Activated CD8-positive, alpha-beta memory T cell treated with anti-CD3 and anti-CD28 coated beads for 4 hours (primary cell): Measurements from ENCODE around the gene PET100.
A peak's percentile ranks its signal among the peaks of the same experiment; 100 is the strongest.

Experiments
- DNase-seq, 2 donors: peaks; one replicate each; pipeline ENCODE4 v3.0.0-alpha.2; 2020; ENCODE audit warnings: low read depth in 2 of 2

PET100 gene

DNA sequence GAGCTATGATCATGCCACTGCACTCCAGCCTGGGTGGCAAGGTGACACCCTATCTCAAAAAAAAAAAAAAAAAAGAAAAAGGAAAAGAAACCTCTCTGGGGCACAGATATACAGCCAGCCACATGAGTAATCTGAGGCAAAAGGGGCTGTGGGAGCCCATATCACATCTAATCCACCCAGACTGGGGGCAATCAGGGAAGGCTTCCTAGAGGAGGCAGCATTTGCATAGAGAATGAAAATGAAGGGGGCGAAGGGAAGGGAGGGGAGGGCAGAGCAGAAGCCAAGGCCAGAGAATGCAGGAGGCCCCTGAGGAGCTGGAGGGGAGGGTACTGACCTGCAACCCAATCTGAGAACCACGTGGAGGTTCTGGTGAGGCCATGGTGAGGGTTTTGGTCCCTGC lies 20.6 kb downstream of the PET100 start:
- DNase-seq: no peak

DNA sequence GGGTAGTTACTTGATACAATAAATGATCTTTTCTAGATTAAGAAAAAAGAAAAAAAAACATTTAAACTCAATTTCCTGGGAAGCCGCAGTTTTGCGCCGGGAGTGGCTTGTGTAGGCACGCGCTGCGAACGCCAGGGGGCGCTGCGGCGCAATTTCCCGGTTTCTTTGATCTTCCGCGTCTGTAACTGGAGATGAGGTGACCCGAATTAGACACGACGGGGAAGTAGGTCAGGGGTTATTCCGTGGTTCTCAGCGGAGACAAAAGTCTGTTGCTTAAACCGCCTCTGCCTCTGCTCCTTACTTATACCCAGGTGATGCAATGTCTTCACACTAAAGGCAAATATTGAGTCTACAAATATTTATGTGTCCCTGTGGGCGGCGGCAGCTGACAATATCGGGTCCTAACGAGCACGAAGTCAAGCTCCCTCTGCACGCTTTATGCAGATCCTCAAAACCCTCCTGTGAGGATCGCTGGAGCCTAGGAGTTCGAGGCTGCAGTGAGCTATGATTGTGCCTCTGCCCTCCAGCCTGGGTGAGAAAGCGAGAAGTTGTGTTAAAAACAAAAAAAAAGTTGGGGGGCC lies 22.6 kb downstream of the PET100 start:
- DNase-seq: peak; percentile 67 to 80

DNA sequence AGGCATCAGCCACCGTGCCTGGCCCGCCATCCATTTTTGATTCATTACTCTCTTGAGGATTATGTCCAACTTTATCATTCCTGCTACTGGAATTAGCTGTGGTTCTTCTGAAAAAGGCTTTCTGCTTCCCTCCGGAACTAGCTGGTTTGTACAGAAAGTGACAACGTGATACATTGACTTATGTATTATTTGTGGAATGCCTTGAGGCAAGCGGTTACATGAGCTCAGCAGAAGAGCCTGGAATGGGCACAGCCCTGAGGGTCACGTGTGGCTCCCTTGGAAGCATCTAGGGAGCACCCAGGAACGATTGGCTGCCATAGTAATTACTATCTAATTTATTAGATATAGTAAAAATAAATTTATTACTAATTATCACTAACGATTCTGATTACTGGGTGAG lies 24.8 kb downstream of the PET100 start:
- no peak for DNase-seq

- DNase-seq: no peak
Observed at GRCh38 chr19:7655581-7655980, 26.0 kb downstream of the PET100 start.

DNA sequence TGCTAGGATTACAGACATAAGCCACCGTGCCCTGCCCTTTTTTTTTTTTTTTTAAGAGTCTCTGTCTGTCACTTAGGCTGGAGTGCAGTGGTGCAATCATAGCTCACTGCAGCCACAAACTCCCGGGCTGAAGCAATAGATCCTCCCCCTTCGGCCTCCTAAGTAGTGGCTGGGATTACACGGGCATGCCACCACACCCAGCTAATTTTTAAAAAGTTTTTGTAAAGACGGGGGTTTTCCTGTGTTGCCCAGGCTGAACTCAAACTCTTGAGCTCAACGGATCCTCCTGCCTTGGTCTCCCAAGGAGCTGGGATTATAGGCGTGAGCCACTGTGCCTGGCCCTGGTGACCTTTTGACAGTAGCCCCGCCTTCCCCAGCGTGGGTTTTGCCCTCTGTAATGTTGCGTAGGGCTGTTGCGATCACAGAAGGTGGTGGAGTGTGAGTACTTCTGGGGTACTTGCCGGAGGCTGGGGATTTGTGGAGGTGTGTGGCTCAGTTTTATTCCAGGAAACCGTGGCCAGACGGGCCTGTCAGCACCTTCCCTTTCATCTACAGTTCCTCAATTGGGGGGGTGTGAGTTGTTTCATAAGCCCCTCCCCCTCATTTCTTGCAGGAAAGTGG lies 27.6 kb downstream of the PET100 start:
- DNase-seq: no peak

DNA sequence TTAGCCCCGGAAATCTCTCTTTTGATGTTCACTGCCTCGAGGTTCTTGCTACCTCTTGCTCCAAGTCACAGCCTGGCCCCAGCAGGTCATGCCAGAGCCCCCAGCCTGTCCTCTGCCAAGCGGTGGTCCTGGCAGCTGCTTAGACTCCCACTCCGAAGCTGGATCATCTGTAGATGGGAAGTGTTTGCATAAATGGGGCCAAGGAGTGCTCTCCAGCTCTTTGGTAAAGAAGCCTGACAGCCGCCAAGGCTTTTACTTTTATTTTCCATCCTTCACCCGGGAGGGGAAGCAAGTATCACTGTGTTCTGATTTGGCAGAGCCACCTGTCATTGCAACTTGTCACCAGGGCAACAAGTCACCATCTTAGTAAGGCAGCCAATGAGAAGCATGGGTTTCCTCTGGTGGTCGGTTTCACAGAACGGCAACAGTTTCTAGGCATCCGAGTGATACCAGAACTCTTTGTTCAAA lies 28.7 kb downstream of the PET100 start:
- no peak for DNase-seq

DNA sequence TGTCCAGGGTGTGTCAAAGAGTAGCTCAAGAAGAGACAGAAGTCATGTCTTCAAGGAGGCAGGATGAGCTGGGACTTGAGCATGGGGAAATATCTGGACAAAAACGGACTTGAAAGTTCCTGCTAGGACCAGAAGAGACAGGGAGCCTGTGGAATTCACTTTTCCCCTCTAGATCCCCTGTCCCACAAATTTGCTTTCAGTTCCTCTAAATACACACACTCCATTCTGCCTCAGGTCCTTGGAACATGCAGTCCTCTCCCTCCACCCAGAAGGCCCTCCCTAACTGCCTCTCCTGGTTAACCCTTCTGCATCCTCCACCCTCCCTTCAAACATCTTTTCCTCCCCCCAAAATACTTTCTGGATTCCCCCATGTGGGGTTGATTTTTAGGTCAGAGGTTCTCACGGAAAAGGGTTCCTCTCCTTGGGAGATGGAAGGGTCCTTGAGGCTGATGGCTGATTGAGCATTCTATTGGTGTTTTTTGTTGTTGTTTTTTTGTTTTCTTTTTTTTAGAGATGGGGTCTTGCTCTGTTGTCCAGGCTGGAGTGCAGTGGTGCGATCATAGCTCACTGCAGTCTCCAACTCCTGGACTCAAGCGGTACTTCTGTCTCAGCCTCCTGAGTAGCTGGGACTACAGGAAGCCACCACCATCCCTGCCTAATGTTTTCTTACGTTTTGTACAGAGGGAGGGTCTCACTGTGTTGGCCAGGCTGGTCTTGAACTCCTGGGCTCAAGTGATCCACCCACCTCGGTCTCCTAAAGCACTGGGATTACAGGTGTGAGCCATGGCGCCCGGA lies 32.3 kb downstream of the PET100 start:
- DNase-seq: no peak

DNA sequence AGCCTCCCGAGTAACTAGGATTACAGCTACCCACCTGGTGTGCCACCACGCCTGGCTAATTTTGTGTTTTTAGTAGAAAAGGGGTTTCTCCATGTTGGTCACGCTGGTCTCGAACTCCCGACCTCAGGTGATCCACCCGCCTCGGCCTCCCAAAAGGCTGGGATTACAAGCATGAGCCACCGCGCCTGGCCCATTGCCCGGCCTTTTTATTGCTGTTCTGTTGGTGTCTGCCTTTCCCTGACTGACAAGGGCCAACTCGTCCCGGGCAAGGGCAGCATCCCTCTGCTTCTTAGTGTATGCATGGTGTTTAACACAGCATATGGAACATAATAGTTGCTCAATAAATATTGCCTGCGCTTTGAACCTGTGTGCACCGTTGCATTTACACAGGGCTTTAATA lies 33.1 kb downstream of the PET100 start:
- no peak for DNase-seq

DNA sequence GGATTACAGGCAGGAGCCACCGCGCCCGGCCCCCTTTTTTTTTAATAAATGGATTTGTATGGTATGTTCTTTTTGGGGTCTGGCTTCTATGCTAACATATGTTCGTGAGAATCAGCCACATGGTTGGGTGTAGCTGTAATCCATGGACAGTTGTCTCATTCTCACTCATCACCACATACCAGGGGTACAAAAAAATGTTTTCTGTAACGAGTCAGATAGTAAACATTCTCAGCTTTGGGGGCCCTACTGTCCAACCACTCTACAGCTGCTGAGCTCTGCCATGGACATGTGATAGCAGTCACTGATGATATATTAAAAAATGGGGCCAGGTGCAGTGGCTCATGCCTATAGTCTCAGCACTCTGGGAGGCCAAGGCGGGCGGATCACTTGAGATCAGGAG lies 34.1 kb downstream of the PET100 start:
- DNase-seq: no peak

DNA sequence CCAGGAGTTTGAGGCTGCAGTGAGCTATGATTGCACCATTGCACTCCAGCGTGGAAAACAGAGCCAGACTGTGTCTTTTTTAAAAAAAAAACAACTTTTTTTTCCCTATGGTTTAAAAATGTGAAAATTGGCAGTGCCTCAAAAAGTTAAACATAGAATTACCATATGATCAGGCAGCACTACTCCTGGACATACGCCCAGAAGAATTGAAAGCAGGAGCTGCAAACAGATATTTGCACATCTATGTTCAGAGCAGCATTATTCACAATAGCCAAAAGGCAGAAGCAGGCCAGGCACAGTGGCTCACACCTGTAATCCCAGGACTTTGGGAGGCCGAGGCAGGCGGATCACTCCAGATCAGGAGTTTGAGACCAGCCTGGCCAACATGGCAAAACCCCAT lies 35.5 kb downstream of the PET100 start:
- DNase-seq: no peak

DNA sequence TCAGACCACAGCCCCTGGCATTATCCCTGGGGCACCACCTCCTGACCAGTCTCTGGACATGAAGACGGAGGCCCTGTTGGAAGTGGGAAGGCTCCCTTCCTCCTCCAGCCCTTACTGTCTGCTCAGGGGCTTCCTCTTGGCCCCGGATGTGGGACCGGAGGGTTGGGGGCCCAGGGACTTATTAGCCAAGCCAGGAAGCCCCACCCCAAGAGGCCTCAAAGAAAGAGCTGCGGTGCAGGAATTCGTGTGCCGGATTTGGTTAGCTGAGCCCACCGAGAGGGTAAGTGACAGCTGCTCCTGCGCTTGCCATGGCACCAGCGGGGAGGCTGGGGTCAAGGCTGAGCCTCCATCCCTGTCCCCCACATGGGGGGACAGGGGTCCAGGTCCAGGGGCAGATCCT lies 39.2 kb downstream of the PET100 start, which contains the start of gene RETN:
RETN (plus strand) TSS at position 208 of the 400 bp plus-strand sequence. CDS start 278 bp downstream, outside the sequence.
- DNase-seq: no peak

DNA sequence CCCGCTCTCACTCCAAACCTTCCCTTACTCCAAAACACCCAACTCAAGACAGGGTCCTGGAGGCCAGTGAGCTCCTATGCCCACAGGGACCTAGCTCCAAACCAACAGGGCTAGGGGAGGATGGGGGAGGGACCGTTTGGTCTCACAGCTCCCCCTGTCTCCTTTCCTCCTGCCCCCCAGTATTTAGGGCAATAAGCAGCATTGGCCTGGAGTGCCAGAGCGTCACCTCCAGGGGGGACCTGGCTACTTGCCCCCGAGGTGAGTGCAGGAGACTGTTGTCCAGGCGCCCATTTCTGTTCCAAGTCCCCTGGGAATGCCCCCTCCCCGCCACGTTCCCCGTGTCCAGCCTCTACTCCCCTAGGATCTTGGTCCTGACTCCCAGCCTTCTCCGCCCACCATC lies 40.0 kb downstream of the PET100 start:
- DNase-seq: no peak

- no peak for DNase-seq
Observed at GRCh38 chr19:7670150-7670783, 40.7 kb downstream of the PET100 start.

- DNase-seq: no peak
Observed at GRCh38 chr19:7670790-7671189, 41.2 kb downstream of the PET100 start.

GRCh38 chr19:7672522-7672921 lies 42.9 kb downstream of the PET100 start:
- DNase-seq: no peak

DNA sequence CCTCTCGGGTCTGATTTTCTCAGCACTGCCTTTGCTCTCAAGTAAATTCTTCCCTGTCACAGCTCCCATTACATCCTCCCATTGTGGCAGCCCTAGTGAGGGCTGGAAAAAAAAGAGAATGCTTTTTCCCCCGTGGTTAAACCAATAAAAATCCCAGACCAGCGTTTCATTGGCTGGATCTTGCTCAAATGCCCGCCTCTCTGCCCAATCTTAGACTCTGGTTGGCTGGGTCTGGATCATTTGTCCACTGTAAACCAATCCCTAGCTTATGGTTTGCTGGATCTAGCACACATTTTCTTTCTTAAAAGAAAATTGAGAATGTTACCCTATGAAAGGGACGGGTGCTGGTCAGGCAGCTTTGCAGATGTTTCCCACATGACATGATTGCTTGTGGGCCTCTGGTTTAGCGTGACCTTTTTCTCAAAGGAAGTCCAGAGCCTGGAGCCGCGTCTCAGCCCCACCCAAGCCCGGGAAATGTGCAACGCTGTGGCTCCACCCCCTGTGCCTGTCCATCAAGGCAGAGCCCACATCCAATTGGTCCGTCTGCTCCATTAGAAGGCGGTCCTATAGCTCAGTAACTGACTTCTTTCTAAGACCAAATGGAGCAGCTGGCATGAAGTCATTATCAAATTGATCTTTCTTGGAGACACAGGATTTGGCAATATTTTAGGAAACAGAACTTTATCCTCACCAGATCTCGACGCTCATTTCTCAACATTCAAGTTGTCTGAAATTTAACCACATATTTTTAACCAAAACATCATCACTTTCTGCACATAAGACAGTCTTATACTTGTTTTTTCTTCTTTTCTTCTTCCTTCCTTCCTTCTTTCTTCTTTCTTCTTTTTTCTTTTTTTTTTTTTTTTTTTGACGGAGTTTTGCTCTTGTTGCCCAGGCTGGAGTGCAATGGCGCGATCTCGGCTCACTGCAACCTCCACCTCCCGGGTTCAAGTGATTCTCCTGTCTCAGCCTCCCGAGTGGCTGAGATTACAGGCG lies 44.7 kb downstream of the PET100 start:
- DNase-seq: no peak

DNA sequence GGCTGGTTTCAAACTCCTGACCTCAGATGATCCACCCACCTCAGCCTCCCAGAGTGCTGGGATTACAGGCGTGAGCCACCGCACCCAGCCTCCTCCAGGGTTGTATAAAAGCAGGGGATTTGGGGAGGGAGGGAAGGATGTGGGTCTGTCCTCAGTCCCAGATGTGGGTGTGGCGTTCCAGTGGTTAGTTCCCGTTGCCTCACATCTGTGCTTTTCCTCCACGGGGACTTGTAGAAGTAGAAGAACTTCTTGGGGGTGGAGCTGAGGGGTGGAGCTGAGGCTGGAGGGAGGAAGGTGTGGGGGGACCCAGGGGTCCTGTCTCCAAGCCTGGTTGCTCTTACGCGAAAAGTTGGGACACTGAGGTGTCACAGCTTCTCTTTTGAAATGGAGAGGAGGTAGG lies 46.8 kb downstream of the PET100 start:
- DNase-seq: no peak

- DNase-seq: no peak
Observed at GRCh38 chr19:7676854-7677253, 47.3 kb downstream of the PET100 start, which contains the start of gene MCEMP1. Gene MCEMP1 (plus strand): TSS chr19:7677090. CDS start chr19:7677121, 31 bp downstream.

- DNase-seq: no peak
Observed at GRCh38 chr19:7677669-7678311, 48.2 kb downstream of the PET100 start.

DNA sequence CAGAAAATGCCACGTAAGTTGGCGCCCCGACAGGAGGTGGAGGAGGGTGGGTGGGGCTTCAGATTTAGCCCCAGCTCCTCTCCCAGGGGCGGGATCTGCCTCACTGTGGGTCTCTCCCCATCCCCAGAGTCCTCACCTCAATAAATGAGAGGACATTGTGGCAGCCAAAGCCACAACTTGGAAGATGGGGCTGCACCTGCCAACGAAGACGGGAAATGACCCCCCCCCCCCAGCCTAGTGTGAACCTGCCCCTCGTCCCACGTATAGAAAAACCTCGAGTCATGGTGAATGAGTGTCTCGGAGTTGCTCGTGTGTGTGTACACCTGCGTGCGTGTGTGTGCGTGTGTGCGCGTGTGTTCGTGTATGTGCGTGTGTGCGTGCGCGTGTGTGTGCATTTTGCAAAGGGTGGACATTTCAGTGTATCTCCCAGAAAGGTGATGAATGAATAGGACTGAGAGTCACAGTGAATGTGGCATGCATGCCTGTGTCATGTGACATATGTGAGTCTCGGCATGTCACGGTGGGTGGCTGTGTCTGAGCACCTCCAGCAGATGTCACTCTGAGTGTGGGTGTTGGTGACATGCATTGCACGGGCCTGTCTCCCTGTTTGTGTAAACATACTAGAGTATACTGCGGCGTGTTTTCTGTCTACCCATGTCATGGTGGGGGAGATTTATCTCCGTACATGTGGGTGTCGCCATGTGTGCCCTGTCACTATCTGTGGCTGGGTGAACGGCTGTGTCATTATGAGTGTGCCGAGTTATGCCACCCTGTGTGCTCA lies 49.6 kb downstream of the PET100 start:
- DNase-seq: peak; percentile 26 to 62
